H1 (cell line): ENCODE results near the gene ZFR. TPM values are rescaled to one million over a fixed set of nuclear protein-coding genes. Genes with fewer than 3 reads are reported as not detected.

Experiments used
- CTCF ChIA-PET: fragments of 300-600 bp; sonication (Branson Sonifier 250); formaldehyde crosslinking; loops from one replicate; lab custom pipeline; 2021; ENCODE audit not compliant: partially characterized antibody; lab: Charles Lee
- POLR2A ChIA-PET: fragments of 300-600 bp; sonication (Branson Sonifier 250); formaldehyde crosslinking; loops from one replicate; lab custom pipeline; 2021; ENCODE audit warnings: inconsistent platforms; ENCODE audit not compliant: partially characterized antibody; lab: Charles Lee
- DNase-seq, 2 experiments: peaks; one replicate each; pipeline versions ENCODE4 v3.0.0 to v3.0.0-alpha.2; 2010 to 2022; ENCODE audit warnings: low spot score in 2 of 2, low read depth in 1 of 2, mixed read lengths in 1 of 2
- FAIRE-seq: peaks from 2 replicates; lab custom pipeline; 2011; peaks lifted over from hg19 to GRCh38; lab: Jason Lieb, UNC
- H2AFZ ChIP-seq: 2 replicates; pipeline ENCODE4 v1.8.1; 2012; ENCODE audit warnings: low read length, inconsistent platforms
- H2AK5ac ChIP-seq: 2 replicates; pipeline ENCODE4 v1.6.1; 2013; ENCODE audit warnings: low read depth, low read length
- H2BK120ac ChIP-seq: replicated peaks from 2 replicates; pipeline ENCODE3; 2013; ENCODE audit warnings: low read depth, low read length, inconsistent platforms
- H2BK12ac ChIP-seq: 2 replicates; pipeline ENCODE4 v1.6.1; 2013; ENCODE audit warnings: low read depth, low read length
- H2BK15ac ChIP-seq: 2 replicates; pipeline ENCODE4 v1.6.1; 2013; ENCODE audit warnings: low read length
- H2BK20ac ChIP-seq: 2 replicates; pipeline ENCODE4 v1.6.1; 2013; ENCODE audit warnings: low read length
- H2BK5ac ChIP-seq: 2 replicates; pipeline ENCODE4 v1.6.1; 2013; ENCODE audit warnings: low read depth, low read length
- H3K14ac ChIP-seq: 2 replicates; pipeline ENCODE4 v1.6.1; 2013; ENCODE audit warnings: inconsistent platforms; ENCODE audit not compliant: insufficient read length
- H3K18ac ChIP-seq: 2 replicates; pipeline ENCODE4 v1.6.1; 2013; ENCODE audit warnings: low read length; ENCODE audit errors: extremely low read depth
- H3K23ac ChIP-seq: 2 replicates; pipeline ENCODE4 v1.6.1; 2013; ENCODE audit warnings: inconsistent platforms; ENCODE audit not compliant: insufficient read length
- H3K23me2 ChIP-seq: 2 replicates; pipeline ENCODE4 v1.6.1; 2013; ENCODE audit warnings: low read depth, low read length
- H3K27ac ChIP-seq: 2 replicates; pipeline ENCODE4 v1.6.1; 2011; ENCODE audit warnings: low read depth, low read length, inconsistent platforms
- H3K27me3 ChIP-seq, 4 experiments: replicated peaks in 1 of 4; 1 replicate in 1 of 4; 2 replicates in 3 of 4; pipeline versions ENCODE4 v1.6.1 to v1.8.1; 2011 to 2013; ENCODE audit warnings: low read length in 3 of 4, mild to moderate bottlenecking in 3 of 4, inconsistent platforms in 2 of 4, mixed read lengths in 2 of 4, moderate library complexity in 1 of 4; ENCODE audit not compliant: control insufficient read depth in 3 of 4, insufficient read depth in 3 of 4; ENCODE audit errors: extremely low read depth in 1 of 4
- H3K36me3 ChIP-seq, 4 experiments: 2 replicates each; pipeline versions ENCODE4 v1.6.1 to v1.8.1; 2011 to 2013; ENCODE audit warnings: mild to moderate bottlenecking in 4 of 4, low read length in 3 of 4, moderate library complexity in 2 of 4, control low read depth in 1 of 4, inconsistent platforms in 1 of 4; ENCODE audit not compliant: insufficient read depth in 4 of 4, control insufficient read depth in 2 of 4
- H3K4ac ChIP-seq: replicated peaks from 2 replicates; pipeline ENCODE3; 2013; ENCODE audit warnings: low read length, low read depth, mixed read lengths, inconsistent platforms; ENCODE audit not compliant: insufficient read length
- H3K4me1 ChIP-seq, 4 experiments: replicated peaks in 1 of 4; 1 replicate in 1 of 4; 2 replicates in 3 of 4; pipeline versions ENCODE4 v1.6.1 to v1.8.1; 2011 to 2013; ENCODE audit warnings: low read length in 3 of 4, inconsistent platforms in 2 of 4, mixed read lengths in 1 of 4; ENCODE audit not compliant: insufficient read depth in 4 of 4, control insufficient read depth in 3 of 4
- H3K4me2 ChIP-seq, 2 experiments: 2 replicates each; pipeline versions ENCODE4 v1.6.1 to v1.8.1; 2011 to 2013; ENCODE audit warnings: low read depth in 2 of 2, low read length in 2 of 2, control low read depth in 1 of 2, inconsistent platforms in 1 of 2, mild to moderate bottlenecking in 1 of 2; ENCODE audit not compliant: insufficient read depth in 1 of 2
- H3K4me3 ChIP-seq, 4 experiments: fragments of 200-600, 300-600 bp in 1 of 4; sonication (generic), shearing (Covaris generic), sonication (Bioruptor Twin) in 1 of 4; 2 replicates each; pipeline versions ENCODE4 v1.5.1 to v1.8.1; 2011 to 2016; ENCODE audit warnings: low read length in 4 of 4, low read depth in 3 of 4, control low read depth in 2 of 4, inconsistent platforms in 2 of 4, mild to moderate bottlenecking in 2 of 4, mixed read lengths in 1 of 4, moderate library complexity in 1 of 4; ENCODE audit not compliant: insufficient read depth in 2 of 4; ENCODE audit errors: extremely low read depth in 1 of 4
- H3K56ac ChIP-seq: replicated peaks from 2 replicates; pipeline ENCODE3; 2013; ENCODE audit warnings: low read depth, mild to moderate bottlenecking, mixed read lengths, low read length, inconsistent platforms; ENCODE audit not compliant: insufficient read length
- H3K79me1 ChIP-seq: 2 replicates; pipeline ENCODE4 v1.6.1; 2013; ENCODE audit warnings: low read depth, low read length, control low read depth
- H3K79me2 ChIP-seq, 2 experiments: 2 replicates each; pipeline versions ENCODE4 v1.6.1 to v1.8.1; 2012 to 2013; ENCODE audit warnings: low read length in 2 of 2, mild to moderate bottlenecking in 2 of 2, inconsistent platforms in 1 of 2; ENCODE audit not compliant: insufficient read depth in 2 of 2, control insufficient read depth in 1 of 2
- H3K9ac ChIP-seq, 4 experiments: replicated peaks in 1 of 4; 1 replicate in 1 of 4; 2 replicates in 3 of 4; pipeline versions ENCODE4 v1.6.1 to v1.8.1; 2011 to 2013; ENCODE audit warnings: low read depth in 3 of 4, low read length in 3 of 4, control low read depth in 2 of 4, mild to moderate bottlenecking in 2 of 4, moderate library complexity in 2 of 4, inconsistent platforms in 1 of 4; ENCODE audit errors: extremely low read depth in 1 of 4
- H3K9me3 ChIP-seq, 2 experiments: 2 replicates each; pipeline versions ENCODE4 v1.6.1 to v1.8.1; 2012 to 2013; ENCODE audit warnings: mild to moderate bottlenecking in 2 of 2, moderate library complexity in 2 of 2, control low read depth in 1 of 2, inconsistent platforms in 1 of 2, low read depth in 1 of 2, low read length in 1 of 2, mixed read lengths in 1 of 2; ENCODE audit not compliant: insufficient read depth in 2 of 2
- H4K20me1 ChIP-seq, 2 experiments: replicated peaks in 1 of 2; 2 replicates each; pipeline versions ENCODE3 to v1.8.1; 2011 to 2013; ENCODE audit warnings: inconsistent platforms in 2 of 2, low read length in 2 of 2, mild to moderate bottlenecking in 1 of 2; ENCODE audit not compliant: insufficient read depth in 2 of 2, control insufficient read depth in 1 of 2
- H4K5ac ChIP-seq: 2 replicates; pipeline ENCODE4 v1.6.1; 2013; ENCODE audit warnings: low read length, low read depth, mixed read lengths, inconsistent platforms; ENCODE audit not compliant: insufficient read length
- H4K8ac ChIP-seq: 2 replicates; pipeline ENCODE4 v1.8.0; 2013; ENCODE audit warnings: mild to moderate bottlenecking, moderate library complexity, low read length, inconsistent platforms; ENCODE audit not compliant: insufficient read depth; ENCODE audit errors: extremely low read depth
- H4K91ac ChIP-seq: replicated peaks from 2 replicates; pipeline ENCODE3; 2013; ENCODE audit warnings: low read length, mixed read lengths, inconsistent platforms; ENCODE audit not compliant: insufficient read length
- CHD2 ChIP-seq: IDR thresholded peaks from 2 replicates; pipeline ENCODE4 v1.6.1; 2012; ENCODE audit warnings: low read length, improper control_type of control experiment
- WGBS, 2 experiments: shearing (Covaris generic) in 1 of 2; methylation state at CpG; one replicate each; pipeline versions ENCODE4 v1.1.6 to v1.1.7; 2013 to 2015; ENCODE audit warnings: low lambda C conversion rate in 2 of 2, mixed read lengths in 2 of 2, inconsistent platforms in 1 of 2, low coverage in 1 of 2, missing lambda C conversion rate in 1 of 2; ENCODE audit not compliant: insufficient replicate concordance in 2 of 2, insufficient coverage in 1 of 2, insufficient read length in 1 of 2; ENCODE audit errors: extremely low coverage in 1 of 2, missing lambda C conversion rate in 1 of 2; 5-methylcytosine and 5-hydroxymethylcytosine counted together
- polyA plus RNA-seq, 7 experiments: library from polyadenylated mRNA; depleted of rRNA in 3 of 7; stranded (reverse) in 5 of 7; unstranded in 2 of 7; fragments of >200 nt in 5 of 7; fragments of 200-250 nt in 2 of 7; gene quantifications; 1 replicate in 5 of 7; 2 replicates in 1 of 7; 4 replicates in 1 of 7; pipeline versions ENCODE4 v1.2.1 to v1.2.3, GENCODE V29; 2011 to 2013; ENCODE audit warnings: missing spikeins in 2 of 7, mixed read lengths in 2 of 7
- total RNA-seq: library from RNA; stranded (reverse); fragmentation: NEBNext Ultra II Directional; extraction: Animal tissue kit (Norgen Biotek cat#: 25700); gene quantifications from 2 replicates; pipeline ENCODE4 v1.2.1, GENCODE V29; 2021

The ZFR gene
- total and polyA plus RNA-seq, 2 of the 8 experiments (the other 6 are each of a cell fraction or from before 2014, with no cell fraction given): 68.8 to 92.7 TPM

GRCh38 chr5:32360906-32361305 lies 83.6 kb downstream of the ZFR start:
- H2BK20ac ChIP-seq: no peak overlapping the region
- no peak overlapping the region for H3K56ac ChIP-seq
- no peak overlapping the region for H2BK15ac ChIP-seq
- H3K36me3 ChIP-seq: peaks cover 0 to 35% (median 10%) of the 10 kb centered on the region in 4 experiments; a peak in 5 of 8 replicates
- H3K4ac ChIP-seq: no peak overlapping the region
- no peak overlapping the region for H3K4me3 ChIP-seq
- no peak overlapping the region for H4K91ac ChIP-seq
- FAIRE-seq (no peak), DNase-seq (no peak)
- H4K5ac ChIP-seq: no peak overlapping the region
- no peak overlapping the region for H2BK5ac ChIP-seq
- TF ChIP-seq CHD2: no peak
- CTCF ChIA-PET: no interaction called here
- H3K4me2 ChIP-seq: no peak overlapping the region
- no peak overlapping the region for H3K9ac ChIP-seq
- H3K14ac ChIP-seq: no peak overlapping the region
- no peak overlapping the region for H3K18ac ChIP-seq
- no peaks in the 10 kb centered on the region for H3K79me1 ChIP-seq
- H3K79me2 ChIP-seq: no peaks in the 10 kb centered on the region
- H3K23ac ChIP-seq: no peak overlapping the region
- H2BK120ac ChIP-seq: no peak overlapping the region
- no peak overlapping the region for H4K8ac ChIP-seq
- POLR2A ChIA-PET: no interaction called here
- H3K9me3 ChIP-seq: no peaks in the 10 kb centered on the region
- no peak overlapping the region for H2AFZ ChIP-seq
- H3K4me1 ChIP-seq: peaks cover 0 to 2% (median 0%) of the 10 kb centered on the region in 4 experiments; a peak in 1 of 7 replicates
- no peak overlapping the region for H2BK12ac ChIP-seq
- H3K23me2 ChIP-seq: no peaks in the 10 kb centered on the region
- H3K27ac ChIP-seq: 0 out of 2 replicates have a peak overlapping the region, but pooled peaks have one; percentile 12
- no peaks in the 10 kb centered on the region for H4K20me1 ChIP-seq
- H2AK5ac ChIP-seq: no peak overlapping the region
- no peaks in the 10 kb centered on the region for H3K27me3 ChIP-seq
- 91% methylated on average over 4 of the region's 4 CpGs; no CpG with 5 or more reads in 1 of the 2 experiments for WGBS, 2 experiments
